Neural progenitor cell (in vitro differentiated cells): ENCODE measurements around the gene TUBA4B.

Experiments
- CTCF ChIP-seq: fragments of 200-600 bp; sonication (generic); IDR thresholded peaks from 2 replicates; pipeline ENCODE4 v1.5.1; 2017; ENCODE audit warnings: antibody characterized with exemption, mild to moderate bottlenecking
- EZH2 ChIP-seq: fragments of 200-600 bp; sonication (generic); IDR thresholded peaks from 2 replicates; pipeline ENCODE4 v1.6.1; 2017; ENCODE audit warnings: antibody characterized with exemption, mild to moderate bottlenecking, moderate library complexity
- EZH2phosphoT487 ChIP-seq: fragments of 200-600 bp; sonication (generic); IDR thresholded peaks from 2 replicates; pipeline ENCODE4 v1.6.1; 2017; ENCODE audit warnings: antibody characterized with exemption

GRCh38 chr2:219213486-219214071 lies 39.5 kb upstream of the TUBA4B start:
- TF ChIP-seq CTCF (no peak), EZH2 (no peak), EZH2phosphoT487 (no peak)
